Measurements from ENCODE around the gene DGKB. TPM values are rescaled to one million over a fixed set of nuclear protein-coding genes. Genes with fewer than 3 reads are reported as not detected.

DGKB gene
- polyA plus RNA-seq, 4 donors: 0.19 to 0.31 TPM; not detected in 2

- DNase-seq (no peak), FAIRE-seq (no peak)
- Histone ChIP-seq H3K36me3 (ENCODE audit: control insufficient read depth in 3 of 3, insufficient read depth in 2 of 3, low read depth in 1 of 3, low read length in 3 of 3) (no peaks in the 10 kb centered on the region), H3K27me3 (ENCODE audit: control insufficient read depth in 3 of 3, insufficient read depth in 3 of 3, low read length in 3 of 3) (no peaks in the 10 kb centered on the region), H3K9me3 (ENCODE audit: control insufficient read depth in 2 of 2, insufficient read depth in 1 of 2, low read depth in 1 of 2, low read length in 1 of 2) (no peaks in the 10 kb centered on the region), H3K27ac (ENCODE audit: low read depth in 1 of 3, low read length in 2 of 3) (no peak overlapping the region), H3K4me3 (ENCODE audit: low read depth in 1 of 3, low read length in 3 of 3) (no peak overlapping the region), H3K4me1 (ENCODE audit: control insufficient read depth in 3 of 3, insufficient read depth in 2 of 3, low read depth in 1 of 3, low read length in 2 of 3) (no peaks in the 10 kb centered on the region)
- WGBS, 3 donors: 90 to 93% (median 91%) methylated on average over 2 of the region's 2 CpGs
Measured at GRCh38 chr7:14828053-14828452, 74.5 kb downstream of the DGKB start.

GRCh38 chr7:14826426-14826825, 76.1 kb downstream of the DGKB start:
- DNase-seq: no peak
- FAIRE-seq: no peak
- H3K9me3 ChIP-seq (ENCODE audit: control insufficient read depth in 2 of 2, insufficient read depth in 1 of 2, low read depth in 1 of 2, low read length in 1 of 2): no peaks in the 10 kb centered on the region
- WGBS, 3 donors: 62 to 75% (median 74%) methylated on average over 1 of the region's 1 CpG
- H3K27me3 ChIP-seq (ENCODE audit: control insufficient read depth in 3 of 3, insufficient read depth in 3 of 3, low read length in 3 of 3): no peaks in the 10 kb centered on the region
- H3K4me3 ChIP-seq (ENCODE audit: low read depth in 1 of 3, low read length in 3 of 3): no peak overlapping the region
- no peaks in the 10 kb centered on the region for H3K36me3 ChIP-seq (ENCODE audit: control insufficient read depth in 3 of 3, insufficient read depth in 2 of 3, low read depth in 1 of 3, low read length in 3 of 3)
- H3K4me1 ChIP-seq (ENCODE audit: control insufficient read depth in 3 of 3, insufficient read depth in 2 of 3, low read depth in 1 of 3, low read length in 2 of 3): no peaks in the 10 kb centered on the region
- no peak overlapping the region for H3K27ac ChIP-seq (ENCODE audit: low read depth in 1 of 3, low read length in 2 of 3)

- no peaks in the 10 kb centered on the region for H3K4me1 ChIP-seq (ENCODE audit: control insufficient read depth in 3 of 3, insufficient read depth in 2 of 3, low read depth in 1 of 3, low read length in 2 of 3)
- 71 to 77% (median 74%) methylated on average over 8 of the region's 8 CpGs for WGBS, 3 donors
- no peaks in the 10 kb centered on the region for H3K27me3 ChIP-seq (ENCODE audit: control insufficient read depth in 3 of 3, insufficient read depth in 3 of 3, low read length in 3 of 3)
- no peak for FAIRE-seq
- no peak for DNase-seq
- H3K9me3 ChIP-seq (ENCODE audit: control insufficient read depth in 2 of 2, insufficient read depth in 1 of 2, low read depth in 1 of 2, low read length in 1 of 2): no peaks in the 10 kb centered on the region
- no peak overlapping the region for H3K4me3 ChIP-seq (ENCODE audit: low read depth in 1 of 3, low read length in 3 of 3)
- no peak overlapping the region for H3K27ac ChIP-seq (ENCODE audit: low read depth in 1 of 3, low read length in 2 of 3)
- no peaks in the 10 kb centered on the region for H3K36me3 ChIP-seq (ENCODE audit: control insufficient read depth in 3 of 3, insufficient read depth in 2 of 3, low read depth in 1 of 3, low read length in 3 of 3)
Measured at GRCh38 chr7:14825912-14826311, 76.6 kb downstream of the DGKB start.

GRCh38 chr7:14822481-14822854, 80.1 kb downstream of the DGKB start:
- DNase-seq (no peak), FAIRE-seq (no peak)
- no peaks in the 10 kb centered on the region for H3K4me1 ChIP-seq (ENCODE audit: control insufficient read depth in 3 of 3, insufficient read depth in 2 of 3, low read depth in 1 of 3, low read length in 2 of 3)
- WGBS, 3 donors: 21 to 67% (median 32%) methylated on average over 1 of the region's 1 CpG
- no peaks in the 10 kb centered on the region for H3K9me3 ChIP-seq (ENCODE audit: control insufficient read depth in 2 of 2, insufficient read depth in 1 of 2, low read depth in 1 of 2, low read length in 1 of 2)
- H3K27ac ChIP-seq (ENCODE audit: low read depth in 1 of 3, low read length in 2 of 3): no peak overlapping the region
- H3K4me3 ChIP-seq (ENCODE audit: low read depth in 1 of 3, low read length in 3 of 3): no peak overlapping the region
- no peaks in the 10 kb centered on the region for H3K36me3 ChIP-seq (ENCODE audit: control insufficient read depth in 3 of 3, insufficient read depth in 2 of 3, low read depth in 1 of 3, low read length in 3 of 3)
- no peaks in the 10 kb centered on the region for H3K27me3 ChIP-seq (ENCODE audit: control insufficient read depth in 3 of 3, insufficient read depth in 3 of 3, low read length in 3 of 3)

GRCh38 chr7:14821757-14822480, 80.6 kb downstream of the DGKB start:
- H3K27ac ChIP-seq (ENCODE audit: low read depth in 1 of 3, low read length in 2 of 3): no peak overlapping the region
- 58 to 71% (median 62%) methylated on average over 2 of the region's 2 CpGs for WGBS, 3 donors
- no peaks in the 10 kb centered on the region for H3K27me3 ChIP-seq (ENCODE audit: control insufficient read depth in 3 of 3, insufficient read depth in 3 of 3, low read length in 3 of 3)
- H3K4me3 ChIP-seq (ENCODE audit: low read depth in 1 of 3, low read length in 3 of 3): no peak overlapping the region
- H3K4me1 ChIP-seq (ENCODE audit: control insufficient read depth in 3 of 3, insufficient read depth in 2 of 3, low read depth in 1 of 3, low read length in 2 of 3): no peaks in the 10 kb centered on the region
- H3K36me3 ChIP-seq (ENCODE audit: control insufficient read depth in 3 of 3, insufficient read depth in 2 of 3, low read depth in 1 of 3, low read length in 3 of 3): no peaks in the 10 kb centered on the region
- no peaks in the 10 kb centered on the region for H3K9me3 ChIP-seq (ENCODE audit: control insufficient read depth in 2 of 2, insufficient read depth in 1 of 2, low read depth in 1 of 2, low read length in 1 of 2)
- no peak for DNase-seq
- FAIRE-seq: no peak

- H3K27me3 ChIP-seq (ENCODE audit: control insufficient read depth in 3 of 3, insufficient read depth in 3 of 3, low read length in 3 of 3): no peaks in the 10 kb centered on the region
- DNase-seq (no peak), FAIRE-seq (no peak)
- no peak overlapping the region for H3K27ac ChIP-seq (ENCODE audit: low read depth in 1 of 3, low read length in 2 of 3)
- no peak overlapping the region for H3K4me3 ChIP-seq (ENCODE audit: low read depth in 1 of 3, low read length in 3 of 3)
- H3K9me3 ChIP-seq (ENCODE audit: control insufficient read depth in 2 of 2, insufficient read depth in 1 of 2, low read depth in 1 of 2, low read length in 1 of 2): no peaks in the 10 kb centered on the region
- H3K36me3 ChIP-seq (ENCODE audit: control insufficient read depth in 3 of 3, insufficient read depth in 2 of 3, low read depth in 1 of 3, low read length in 3 of 3): no peaks in the 10 kb centered on the region
- H3K4me1 ChIP-seq (ENCODE audit: control insufficient read depth in 3 of 3, insufficient read depth in 2 of 3, low read depth in 1 of 3, low read length in 2 of 3): no peaks in the 10 kb centered on the region
- 51 to 65% (median 55%) methylated on average over 3 of the region's 3 CpGs for WGBS, 3 donors
Measured at GRCh38 chr7:14818871-14819270, 83.7 kb downstream of the DGKB start.

GRCh38 chr7:14817829-14818614, 84.5 kb downstream of the DGKB start:
- WGBS, 3 donors: 53 to 77% (median 66%) methylated on average over 4 of the region's 4 CpGs
- DNase-seq: no peak
- Histone ChIP-seq H3K27me3 (ENCODE audit: control insufficient read depth in 3 of 3, insufficient read depth in 3 of 3, low read length in 3 of 3) (no peaks in the 10 kb centered on the region), H3K4me3 (ENCODE audit: low read depth in 1 of 3, low read length in 3 of 3) (no peak overlapping the region), H3K27ac (ENCODE audit: low read depth in 1 of 3, low read length in 2 of 3) (no peak overlapping the region), H3K4me1 (ENCODE audit: control insufficient read depth in 3 of 3, insufficient read depth in 2 of 3, low read depth in 1 of 3, low read length in 2 of 3) (no peaks in the 10 kb centered on the region), H3K9me3 (ENCODE audit: control insufficient read depth in 2 of 2, insufficient read depth in 1 of 2, low read depth in 1 of 2, low read length in 1 of 2) (no peaks in the 10 kb centered on the region), H3K36me3 (ENCODE audit: control insufficient read depth in 3 of 3, insufficient read depth in 2 of 3, low read depth in 1 of 3, low read length in 3 of 3) (no peaks in the 10 kb centered on the region)
- FAIRE-seq: no peak

- H3K9me3 ChIP-seq (ENCODE audit: control insufficient read depth in 2 of 2, insufficient read depth in 1 of 2, low read depth in 1 of 2, low read length in 1 of 2): no peaks in the 10 kb centered on the region
- no peak overlapping the region for H3K4me3 ChIP-seq (ENCODE audit: low read depth in 1 of 3, low read length in 3 of 3)
- no peaks in the 10 kb centered on the region for H3K36me3 ChIP-seq (ENCODE audit: control insufficient read depth in 3 of 3, insufficient read depth in 2 of 3, low read depth in 1 of 3, low read length in 3 of 3)
- FAIRE-seq (no peak), DNase-seq (no peak)
- 84 to 93% (median 87%) methylated on average over 3 of the region's 3 CpGs for WGBS, 3 donors
- no peak overlapping the region for H3K27ac ChIP-seq (ENCODE audit: low read depth in 1 of 3, low read length in 2 of 3)
- H3K27me3 ChIP-seq (ENCODE audit: control insufficient read depth in 3 of 3, insufficient read depth in 3 of 3, low read length in 3 of 3): no peaks in the 10 kb centered on the region
- H3K4me1 ChIP-seq (ENCODE audit: control insufficient read depth in 3 of 3, insufficient read depth in 2 of 3, low read depth in 1 of 3, low read length in 2 of 3): no peaks in the 10 kb centered on the region
Measured at GRCh38 chr7:14807507-14807906, 95.0 kb downstream of the DGKB start.
